ENCODE measurements around the gene ERBB4. TPM values are rescaled to one million over a fixed set of nuclear protein-coding genes. Genes with fewer than 3 reads are reported as not detected.

Gene ERBB4
- total RNA-seq, 4 donors from 2014 or later: 0.26 to 13.3 (median 2.4) TPM

DNA sequence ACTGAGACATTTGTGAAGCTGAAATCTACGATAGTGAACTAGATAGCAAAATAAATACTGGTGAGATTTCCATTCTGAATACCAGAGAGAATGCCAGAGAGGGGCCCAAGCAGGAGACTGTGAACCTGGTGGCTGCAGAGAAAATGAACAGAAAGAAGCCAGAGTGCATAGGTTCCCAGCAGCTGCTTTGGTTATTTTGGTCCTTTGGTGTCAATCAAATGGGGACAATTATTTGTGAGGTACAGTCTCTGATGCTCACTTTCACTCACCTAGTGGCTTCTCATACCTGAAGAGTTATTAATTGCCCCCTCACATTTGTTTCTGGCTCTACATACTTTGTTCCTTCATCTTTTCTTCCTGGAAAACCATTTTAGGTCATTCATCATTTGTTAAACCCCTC, 1170.1 kb downstream of the ERBB4 start:
- Histone ChIP-seq H3K4me1 (no peaks in the 10 kb centered on the region), H3K9me3 (no peaks in the 10 kb centered on the region), H3K36me3 (no peaks in the 10 kb centered on the region), H3K4me3 (no peak overlapping the region), H3K27me3 (no peaks in the 10 kb centered on the region), H3K27ac (no peak overlapping the region)
- no peak for DNase-seq
- TF ChIP-seq, protein P1, sequence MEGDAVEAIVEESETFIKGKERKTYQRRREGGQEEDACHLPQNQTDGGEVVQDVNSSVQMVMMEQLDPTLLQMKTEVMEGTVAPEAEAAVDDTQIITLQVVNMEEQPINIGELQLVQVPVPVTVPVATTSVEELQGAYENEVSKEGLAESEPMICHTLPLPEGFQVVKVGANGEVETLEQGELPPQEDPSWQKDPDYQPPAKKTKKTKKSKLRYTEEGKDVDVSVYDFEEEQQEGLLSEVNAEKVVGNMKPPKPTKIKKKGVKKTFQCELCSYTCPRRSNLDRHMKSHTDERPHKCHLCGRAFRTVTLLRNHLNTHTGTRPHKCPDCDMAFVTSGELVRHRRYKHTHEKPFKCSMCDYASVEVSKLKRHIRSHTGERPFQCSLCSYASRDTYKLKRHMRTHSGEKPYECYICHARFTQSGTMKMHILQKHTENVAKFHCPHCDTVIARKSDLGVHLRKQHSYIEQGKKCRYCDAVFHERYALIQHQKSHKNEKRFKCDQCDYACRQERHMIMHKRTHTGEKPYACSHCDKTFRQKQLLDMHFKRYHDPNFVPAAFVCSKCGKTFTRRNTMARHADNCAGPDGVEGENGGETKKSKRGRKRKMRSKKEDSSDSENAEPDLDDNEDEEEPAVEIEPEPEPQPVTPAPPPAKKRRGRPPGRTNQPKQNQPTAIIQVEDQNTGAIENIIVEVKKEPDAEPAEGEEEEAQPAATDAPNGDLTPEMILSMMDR (IDR thresholded peaks at IDR 0.05): no peak
- no peak for TF ChIP-seq POLR2A (IDR thresholded peaks at IDR 0.05)
- intact Hi-C loops (cut with DNase I; ENCODE audit: low total_unique reads): no loop called here

DNA sequence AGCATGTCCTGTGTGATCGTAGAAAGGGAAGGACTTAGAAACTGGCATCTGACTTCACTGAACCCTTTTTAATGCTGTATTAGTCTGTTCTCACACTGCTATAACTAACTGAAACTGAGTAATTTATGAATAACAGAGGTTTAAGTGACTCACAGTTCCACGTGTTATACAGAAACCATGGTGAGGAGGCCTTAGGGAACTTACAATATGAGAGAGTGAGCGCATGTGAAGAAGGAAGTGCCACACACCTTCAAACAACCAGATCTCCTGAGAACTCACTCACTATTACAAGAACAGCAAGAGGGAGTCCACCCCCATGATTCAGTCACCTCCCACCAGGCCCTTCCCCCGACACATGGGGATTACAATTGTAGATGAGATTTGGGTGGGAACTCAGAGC, 1170.9 kb downstream of the ERBB4 start:
- DNase-seq: no peak
- H3K4me1 ChIP-seq: no peaks in the 10 kb centered on the region
- H3K36me3 ChIP-seq: no peaks in the 10 kb centered on the region
- no peaks in the 10 kb centered on the region for H3K9me3 ChIP-seq
- no peak for TF ChIP-seq POLR2A (IDR thresholded peaks at IDR 0.05)
- TF ChIP-seq, protein P1 (IDR thresholded peaks at IDR 0.05): no peak
- no peak overlapping the region for H3K4me3 ChIP-seq
- no peaks in the 10 kb centered on the region for H3K27me3 ChIP-seq
- intact Hi-C loops (cut with DNase I; ENCODE audit: low total_unique reads): no loop called here
- no peak overlapping the region for H3K27ac ChIP-seq

DNA sequence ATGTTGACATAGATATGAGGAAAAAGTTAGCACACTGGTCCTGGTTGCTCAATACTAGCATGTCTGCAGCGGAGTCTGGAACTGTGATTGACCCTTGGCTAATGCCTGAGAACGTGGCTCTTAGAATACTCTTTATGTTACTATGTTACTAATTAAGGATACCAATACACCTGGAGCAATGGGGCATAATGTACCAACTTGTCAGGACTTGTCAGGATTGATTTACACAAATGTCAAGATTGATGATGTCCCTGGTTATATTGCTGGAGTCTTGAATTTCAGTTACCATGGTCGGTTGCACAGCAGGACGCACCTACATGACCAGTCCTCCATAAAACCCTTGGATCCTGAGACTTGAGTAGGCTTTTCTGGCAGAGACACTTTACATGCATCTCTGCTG, 1171.3 kb downstream of the ERBB4 start:
- Histone ChIP-seq H3K4me3 (no peak overlapping the region), H3K4me1 (no peaks in the 10 kb centered on the region), H3K9me3 (no peaks in the 10 kb centered on the region), H3K27ac (no peak overlapping the region), H3K27me3 (no peaks in the 10 kb centered on the region), H3K36me3 (no peaks in the 10 kb centered on the region)
- DNase-seq: no peak
- TF ChIP-seq, protein P1 (IDR thresholded peaks at IDR 0.05): no peak
- no peak for TF ChIP-seq POLR2A (IDR thresholded peaks at IDR 0.05)
- intact Hi-C loops (cut with DNase I; ENCODE audit: low total_unique reads): no loop called here

DNA sequence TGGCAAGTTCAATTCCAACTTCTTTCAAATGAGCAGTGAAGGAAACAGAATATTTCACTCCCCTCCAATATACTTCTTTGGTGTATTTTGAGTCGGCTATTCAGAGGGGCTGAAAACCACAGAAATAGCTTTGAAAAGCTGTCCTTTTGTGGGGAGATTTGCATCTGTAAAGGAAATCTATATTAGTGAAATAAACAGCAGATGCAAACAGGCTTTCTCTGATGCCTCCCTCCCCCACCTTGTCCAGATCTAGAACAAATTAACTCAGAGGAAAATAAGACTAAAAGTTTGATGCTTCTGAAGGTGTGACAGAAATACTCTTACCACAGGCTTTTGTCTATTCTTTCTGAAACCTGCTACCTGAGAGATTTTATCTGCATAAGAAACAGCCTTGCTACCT, 1173.7 kb downstream of the ERBB4 start:
- Histone ChIP-seq H3K27me3 (no peaks in the 10 kb centered on the region), H3K27ac (no peak overlapping the region), H3K4me3 (no peak overlapping the region), H3K9me3 (no peaks in the 10 kb centered on the region), H3K4me1 (no peaks in the 10 kb centered on the region), H3K36me3 (no peaks in the 10 kb centered on the region)
- intact Hi-C loops (cut with DNase I; ENCODE audit: low total_unique reads): no loop called here
- TF ChIP-seq POLR2A (IDR thresholded peaks at IDR 0.05): no peak
- TF ChIP-seq, protein P1 (IDR thresholded peaks at IDR 0.05): no peak
- no peak for DNase-seq

DNA sequence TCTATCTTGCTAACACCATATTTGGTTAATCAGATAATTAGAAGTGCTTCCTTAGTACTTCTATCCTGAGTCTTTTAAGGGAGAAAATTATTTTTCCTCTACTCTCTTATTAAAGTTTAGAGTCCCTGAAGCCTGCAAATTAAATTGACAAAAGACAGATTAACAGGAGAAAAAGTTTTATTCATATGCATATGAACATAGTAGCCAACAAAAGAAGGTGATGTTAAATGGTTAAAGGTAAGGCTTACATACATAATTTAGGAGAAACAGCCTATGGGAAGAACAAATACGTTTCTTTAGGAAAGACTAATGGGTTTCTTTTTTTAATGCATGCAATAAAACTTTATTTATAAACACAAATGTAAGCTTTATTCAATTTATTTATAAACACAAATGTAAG, 1177.2 kb downstream of the ERBB4 start:
- intact Hi-C loops (cut with DNase I; ENCODE audit: low total_unique reads): no loop called here
- Histone ChIP-seq H3K27me3 (no peaks in the 10 kb centered on the region), H3K9me3 (no peaks in the 10 kb centered on the region), H3K4me1 (no peaks in the 10 kb centered on the region), H3K4me3 (no peak overlapping the region), H3K27ac (no peak overlapping the region), H3K36me3 (no peaks in the 10 kb centered on the region)
- DNase-seq: no peak
- TF ChIP-seq, protein P1 (IDR thresholded peaks at IDR 0.05): no peak
- no peak for TF ChIP-seq POLR2A (IDR thresholded peaks at IDR 0.05)

All from uterus (tissue), 4 donors.